K562 (cell line): ENCODE measurements around the gene CCNL1. TPM values are rescaled to one million over a fixed set of nuclear protein-coding genes. Genes with fewer than 3 reads are reported as not detected.

Experiments
- IRF1 ChIP-seq: sonication (generic); formaldehyde crosslinking; IDR thresholded peaks from 2 replicates; pipeline ENCODE4 v1.8.0; 2022; ENCODE audit warnings: missing genetic modification reagents, mild to moderate bottlenecking, borderline replicate concordance
- JUN ChIP-seq, 2 experiments: sonication (generic) in 1 of 2; formaldehyde crosslinking in 1 of 2; IDR thresholded peaks; 2 replicates each; pipeline versions ENCODE4 v1.6.1 to v1.8.0; 2012 to 2022; ENCODE audit warnings: borderline replicate concordance in 2 of 2, mild to moderate bottlenecking in 2 of 2, improper control_type of control experiment in 1 of 2, low read depth in 1 of 2, low read length in 1 of 2, missing genetic modification reagents in 1 of 2
- NFIC ChIP-seq: fragments of 450-650 bp; IDR thresholded peaks from 2 replicates; pipeline ENCODE4 v1.6.1; 2017; ENCODE audit warnings: mild to moderate bottlenecking, inconsistent platforms
- NR2C2 ChIP-seq, 2 experiments: fragments of 200-800 bp in 1 of 2; sonication (Bioruptor generic) in 1 of 2; sonication (generic) in 1 of 2; formaldehyde crosslinking in 1 of 2; IDR thresholded peaks; 2 replicates each; pipeline versions ENCODE4 v1.6.1 to v1.8.0; 2016 to 2022; ENCODE audit warnings: mild to moderate bottlenecking in 1 of 2, missing compliant biosample characterization in 1 of 2, missing genetic modification characterization in 1 of 2, missing genetic modification reagents in 1 of 2
- PRDM10 ChIP-seq: fragments of 450-650 bp; IDR thresholded peaks from 2 replicates; pipeline ENCODE4 v1.6.1; 2018; ENCODE audit not compliant: partially characterized antibody
- SIN3A ChIP-seq, 2 experiments: fragments of 150-350 bp in 1 of 2; IDR thresholded peaks; 2 replicates each; pipeline ENCODE4 v1.6.1; 2011 to 2016; ENCODE audit warnings: borderline replicate concordance in 2 of 2, low read depth in 2 of 2, low read length in 2 of 2, mild to moderate bottlenecking in 2 of 2, moderate library complexity in 2 of 2; ENCODE audit not compliant: control insufficient read depth in 1 of 2
- SOX6 ChIP-seq: fragments of 450-650 bp; IDR thresholded peaks from 2 replicates; pipeline ENCODE4 v1.6.1; 2014; ENCODE audit warnings: mild to moderate bottlenecking
- TEAD2 ChIP-seq: fragments of 450-650 bp; IDR thresholded peaks from 2 replicates; pipeline ENCODE4 v1.6.1; 2016; ENCODE audit warnings: missing genetic modification characterization, control low read depth, missing compliant biosample characterization
- XRCC3 ChIP-seq: fragments of 450-650 bp; IDR thresholded peaks from 2 replicates; pipeline ENCODE4 v1.6.1; 2017; ENCODE audit warnings: mild to moderate bottlenecking, moderate library complexity
- ZBTB7A ChIP-seq: IDR thresholded peaks from 2 replicates; pipeline ENCODE4 v1.6.1; 2011; ENCODE audit warnings: low read depth, mild to moderate bottlenecking, low read length, moderate library complexity, borderline replicate concordance; ENCODE audit not compliant: control insufficient read depth
- ZNF583 ChIP-seq: fragments of 250-450 bp; sonication (Bioruptor Pico); IDR thresholded peaks from 2 replicates; pipeline ENCODE4 v1.4.0; 2020
- ZNF589 ChIP-seq: fragments of 200-800 bp; sonication (Bioruptor generic); IDR thresholded peaks from 2 replicates; pipeline ENCODE4 v1.6.1; 2016; ENCODE audit warnings: low read depth, missing genetic modification characterization, missing compliant biosample characterization
- polyA plus RNA-seq, 8 experiments: library from polyadenylated mRNA; depleted of rRNA in 4 of 8; stranded (reverse) in 5 of 8; unstranded in 3 of 8; fragments of >200 nt; fragmentation: Nextera tagmentation in 2 of 8; fragmentation: Illumina TruSeq in 1 of 8; extraction: Ambion mirVana in 2 of 8; extraction: Trizol in 1 of 8; gene quantifications; 2 replicates each; pipeline versions ENCODE4 v1.2.1 to v1.2.3, GENCODE V29; 2011 to 2014; ENCODE audit warnings: inconsistent platforms in 1 of 8, missing spikeins in 1 of 8
- total RNA-seq, 7 experiments: library from RNA; depleted of rRNA in 6 of 7; stranded (reverse); fragments of >200 nt in 6 of 7; fragmentation: Illumina TruSeq in 2 of 7; extraction: Trizol in 2 of 7; gene quantifications; 2 replicates each; pipeline versions ENCODE4 v1.2.1 to v1.2.3, GENCODE V29; 2011 to 2021; ENCODE audit warnings: low replicate concordance in 1 of 7
- TF ChIP-seq, protein P1 (sequence below), 2 experiments: IDR thresholded peaks in 1 of 2; conservative IDR thresholded peaks in 1 of 2; 2 replicates each; pipeline ENCODE4 v1.6.1; 2016; ENCODE audit warnings: low read depth in 2 of 2, mild to moderate bottlenecking in 1 of 2, missing compliant biosample characterization in 1 of 2, missing genetic modification characterization in 1 of 2, moderate library complexity in 1 of 2
- TF ChIP-seq, protein P2 (sequence below): fragments of 250-450 bp; sonication (Bioruptor Pico); IDR thresholded peaks from 2 replicates; pipeline ENCODE4 v1.5.0; 2021

The CCNL1 gene
- total and polyA plus RNA-seq, 9 of the 15 experiments (the other 6 are each of a cell fraction or from before 2014, with no cell fraction given), result 16.1 to 186 (median 132) TPM

DNA sequence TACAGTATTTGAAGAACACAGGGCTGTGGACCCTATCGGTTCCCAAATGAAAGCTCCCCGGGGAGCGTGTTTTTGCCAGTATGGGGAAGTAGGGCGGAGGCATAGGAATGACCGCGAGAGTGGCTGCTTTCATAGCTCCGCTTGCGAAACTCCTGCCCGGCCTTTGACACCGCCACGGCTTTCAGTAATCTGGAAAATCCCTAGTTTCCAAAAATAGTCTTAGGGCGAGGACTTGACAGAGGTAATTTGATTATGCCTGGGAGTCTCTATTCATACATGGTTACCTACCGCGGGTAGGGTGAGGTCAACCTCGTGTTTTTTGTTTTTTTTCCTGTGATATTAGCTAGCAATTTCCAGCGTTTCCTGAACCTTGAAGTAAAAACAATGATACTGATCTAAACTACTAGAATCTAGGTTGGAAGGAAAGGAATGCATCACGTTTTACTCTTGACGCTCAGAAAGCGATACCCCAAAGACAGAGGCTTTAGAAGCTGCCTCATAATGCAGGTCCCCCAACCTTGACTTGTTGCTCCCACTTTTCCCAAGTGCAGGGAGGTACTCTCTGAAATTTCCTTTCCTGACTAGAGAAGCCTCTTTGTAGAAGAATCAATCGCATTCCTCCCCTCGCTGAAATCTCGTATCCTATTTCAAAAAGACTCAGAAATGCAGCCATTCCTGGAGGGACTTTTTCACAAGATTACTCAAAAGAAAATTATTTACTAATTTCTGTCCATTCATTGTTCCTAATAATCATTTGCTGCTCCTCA is 894 bp upstream of the CCNL1 start (continued):
- TF ChIP-seq NR2C2 (CRISPR knock-in tag; IDR thresholded peaks at IDR 0.05) (no peak), NR2C2 (tag; IDR thresholded peaks at IDR 0.05) (peak; percentile 93), PRDM10 (peak; percentile 59), SIN3A (IDR thresholded peaks at IDR 0.05; ENCODE audit: borderline replicate concordance in 2 of 2, control insufficient read depth in 1 of 2, low read depth in 2 of 2, low read length in 2 of 2) (0 out of 4 replicates have a peak, but pooled peaks of 1 of the 2 experiments have one; percentile 1), IRF1 (CRISPR knock-in tag) (peak; percentile 29; the same call in 1 of the 2 replicates), ZNF589 (CRISPR knock-in tag) (0 out of 2 replicates have a peak, but pooled peaks have one; percentile 9), NFIC (no peak), SOX6 (no peak), XRCC3 (no peak), ZNF583 (no peak), ZBTB7A (no peak), JUN (IDR thresholded peaks at IDR 0.05; ENCODE audit: borderline replicate concordance, low read depth, low read length) (peak; percentile 16; the same call in 1 of the 2 replicates), JUN (CRISPR knock-in tag; IDR thresholded peaks at IDR 0.05; ENCODE audit: borderline replicate concordance) (no peak), TEAD2 (no peak)
- TF ChIP-seq, protein P1, sequence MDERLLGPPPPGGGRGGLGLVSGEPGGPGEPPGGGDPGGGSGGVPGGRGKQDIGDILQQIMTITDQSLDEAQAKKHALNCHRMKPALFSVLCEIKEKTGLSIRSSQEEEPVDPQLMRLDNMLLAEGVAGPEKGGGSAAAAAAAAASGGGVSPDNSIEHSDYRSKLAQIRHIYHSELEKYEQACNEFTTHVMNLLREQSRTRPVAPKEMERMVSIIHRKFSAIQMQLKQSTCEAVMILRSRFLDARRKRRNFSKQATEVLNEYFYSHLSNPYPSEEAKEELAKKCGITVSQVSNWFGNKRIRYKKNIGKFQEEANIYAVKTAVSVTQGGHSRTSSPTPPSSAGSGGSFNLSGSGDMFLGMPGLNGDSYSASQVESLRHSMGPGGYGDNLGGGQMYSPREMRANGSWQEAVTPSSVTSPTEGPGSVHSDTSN (CRISPR knock-in tag; IDR thresholded peaks at IDR 0.05; ENCODE audit: low read depth), result no peak
- TF ChIP-seq, protein P1 (tag; conservative IDR thresholded peaks at IDR 0.05; ENCODE audit: low read depth), result 0 out of 2 replicates have a peak, but pooled peaks have one; percentile 0
- TF ChIP-seq, protein P2, sequence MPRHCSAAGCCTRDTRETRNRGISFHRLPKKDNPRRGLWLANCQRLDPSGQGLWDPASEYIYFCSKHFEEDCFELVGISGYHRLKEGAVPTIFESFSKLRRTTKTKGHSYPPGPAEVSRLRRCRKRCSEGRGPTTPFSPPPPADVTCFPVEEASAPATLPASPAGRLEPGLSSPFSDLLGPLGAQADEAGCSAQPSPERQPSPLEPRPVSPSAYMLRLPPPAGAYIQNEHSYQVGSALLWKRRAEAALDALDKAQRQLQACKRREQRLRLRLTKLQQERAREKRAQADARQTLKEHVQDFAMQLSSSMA (CRISPR knock-in tag), result no peak
